A375 (cell line): Measurements from ENCODE around the gene ZBTB6. TPM values are rescaled to one million over a fixed set of nuclear protein-coding genes. Genes with fewer than 3 reads are reported as not detected.

Source experiments
- small RNA-seq: library from RNA; depleted of rRNA; stranded (forward); fragments of <200 nt; gene quantifications from one replicate; pipeline ENCODE3, GENCODE V24; 2014
- total RNA-seq: library from RNA; depleted of rRNA; stranded (reverse); fragments of >200 nt; shearing (Covaris generic); gene quantifications from 2 replicates; pipeline ENCODE4 v1.2.3, GENCODE V29; 2014; rRNA removed

Gene ZBTB6, protein sequence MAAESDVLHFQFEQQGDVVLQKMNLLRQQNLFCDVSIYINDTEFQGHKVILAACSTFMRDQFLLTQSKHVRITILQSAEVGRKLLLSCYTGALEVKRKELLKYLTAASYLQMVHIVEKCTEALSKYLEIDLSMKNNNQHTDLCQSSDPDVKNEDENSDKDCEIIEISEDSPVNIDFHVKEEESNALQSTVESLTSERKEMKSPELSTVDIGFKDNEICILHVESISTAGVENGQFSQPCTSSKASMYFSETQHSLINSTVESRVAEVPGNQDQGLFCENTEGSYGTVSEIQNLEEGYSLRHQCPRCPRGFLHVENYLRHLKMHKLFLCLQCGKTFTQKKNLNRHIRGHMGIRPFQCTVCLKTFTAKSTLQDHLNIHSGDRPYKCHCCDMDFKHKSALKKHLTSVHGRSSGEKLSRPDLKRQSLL
- total RNA-seq = 6.2 and 7.4 TPM in 2 replicates

DNA sequence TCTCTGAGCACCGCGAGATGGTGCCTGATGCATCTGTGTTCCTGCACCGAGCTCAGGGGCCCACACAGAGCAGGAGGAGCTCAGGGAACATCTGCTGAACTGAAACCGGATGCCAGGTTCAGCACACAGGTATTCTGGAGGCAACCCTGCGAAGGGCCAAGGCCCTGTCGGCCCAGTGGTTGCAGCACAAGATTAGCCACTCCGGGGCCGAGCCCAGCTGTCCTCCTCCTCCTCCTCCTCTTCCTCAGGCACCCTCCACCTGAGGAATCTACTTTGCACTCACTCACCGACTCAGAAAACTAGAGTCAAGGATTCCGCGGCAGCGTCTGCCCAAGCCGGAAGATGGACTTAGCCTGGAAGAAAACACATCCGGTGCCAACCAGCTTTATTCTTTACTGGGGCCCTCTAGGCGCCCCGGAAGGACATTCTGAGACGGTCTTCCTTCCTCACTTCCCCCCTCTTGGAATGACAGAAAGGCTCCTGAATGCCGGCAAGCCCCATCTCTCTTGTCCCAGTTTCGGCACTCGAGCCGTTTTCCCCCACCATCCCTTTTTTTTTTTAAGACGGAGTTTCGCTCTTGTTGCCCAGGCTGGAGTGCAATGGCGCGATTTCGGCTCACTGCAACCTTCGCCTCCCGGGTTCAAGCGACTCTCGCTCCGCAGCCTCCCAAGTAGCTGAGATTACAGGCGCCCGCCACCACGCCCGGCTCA lies at the start of gene ZBTB6:
Gene ZBTB6, minus strand, starts transcription at position 360 of the 710 bp plus-strand sequence. CDS start 1,251 bp downstream, outside the sequence.

DNA sequence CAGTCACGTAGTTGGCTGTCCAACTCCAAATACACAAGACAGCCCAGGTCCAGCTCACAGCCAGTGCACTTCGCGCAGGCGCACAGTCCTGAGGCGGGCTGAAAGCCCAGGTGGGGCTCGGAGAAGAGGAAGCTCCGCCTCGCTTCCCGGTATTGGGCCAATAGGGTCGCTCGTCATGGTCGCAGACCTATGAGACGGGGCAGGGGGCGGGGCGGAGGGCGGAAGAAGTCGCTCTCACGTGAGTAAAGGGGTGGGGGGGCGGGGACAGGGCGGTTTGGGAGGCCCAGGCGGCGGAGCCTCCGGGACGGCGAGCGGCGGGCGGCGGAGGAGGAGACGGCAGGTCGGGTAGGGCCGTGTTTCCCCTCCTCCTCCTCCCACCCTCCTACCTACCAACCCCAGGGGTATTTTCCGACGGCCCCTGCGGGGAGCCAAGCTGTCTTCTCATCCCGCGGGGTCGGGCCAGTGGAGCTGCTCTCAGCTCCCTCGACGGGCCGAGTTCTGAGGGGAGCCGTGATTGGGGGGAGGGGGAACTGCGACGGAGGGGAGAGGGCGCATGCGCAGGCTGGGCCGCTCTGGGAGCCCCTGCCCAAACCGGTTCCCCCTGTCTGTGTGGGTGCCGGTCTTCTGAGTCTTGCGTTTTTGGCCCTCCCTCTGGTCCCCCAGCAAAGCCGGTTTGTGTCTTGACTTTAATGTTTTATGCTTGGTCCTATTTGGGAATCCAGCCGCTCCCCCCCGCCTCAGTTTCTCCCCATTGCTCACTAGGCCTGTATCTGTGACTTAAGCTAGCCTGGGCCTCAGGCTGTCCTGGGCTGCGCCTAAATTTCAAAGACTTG lies 27.8 kb upstream of the ZBTB6 start, which contains the start of gene RABGAP1:
Gene RABGAP1, plus strand, starts transcription at position 272 of the 833 bp plus-strand sequence. CDS start 16,040 bp downstream, outside the sequence.

DNA sequence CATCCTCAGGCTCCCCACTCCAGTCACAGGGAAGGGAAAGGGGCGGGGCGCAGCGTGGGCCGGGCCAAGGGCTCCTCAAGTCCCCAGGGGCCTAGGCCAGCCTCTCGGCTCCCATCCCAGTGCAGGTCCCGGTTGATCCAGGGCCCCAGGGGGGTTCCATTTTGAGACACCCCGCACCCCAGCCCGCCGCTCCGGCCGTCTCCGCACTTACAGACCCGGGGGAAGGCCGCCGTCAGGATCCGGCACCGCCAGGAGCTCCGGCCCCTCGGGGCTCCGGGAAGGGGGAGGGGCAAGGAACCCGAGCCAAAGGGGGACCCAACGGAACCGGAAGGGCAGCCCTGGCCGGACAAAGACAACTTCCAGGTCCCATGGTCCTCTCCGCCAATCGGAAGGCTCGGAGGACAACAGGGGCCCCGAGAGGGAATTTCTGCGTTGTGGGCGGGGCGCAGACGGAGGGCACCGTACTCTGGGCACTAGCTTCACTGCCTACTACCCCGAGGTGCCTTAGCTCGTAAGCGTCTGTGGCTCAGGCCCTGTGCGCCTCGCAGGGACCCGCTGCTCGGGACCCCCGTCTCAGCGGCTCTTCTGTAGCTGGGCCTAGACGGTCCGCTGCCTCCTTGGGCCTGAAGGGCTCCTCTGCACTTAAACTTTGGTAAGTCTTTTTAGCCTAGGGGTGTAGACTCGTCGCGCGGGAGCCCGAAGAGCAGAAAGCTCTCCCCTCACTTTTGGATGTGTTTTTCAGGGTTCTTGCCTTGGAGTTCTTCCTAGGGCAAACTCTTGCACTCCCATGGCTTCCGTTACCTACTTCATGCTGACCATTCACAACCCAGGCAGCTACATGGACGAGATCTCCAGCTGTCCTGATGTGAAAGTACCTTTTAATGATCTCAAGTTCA lies 18.4 kb upstream of the ZBTB6 start, which contains the start of gene ZBTB26:
Gene ZBTB26, minus strand, starts transcription at position 287 of the 896 bp plus-strand sequence. CDS start 11,578 bp downstream, outside the sequence.

DNA sequence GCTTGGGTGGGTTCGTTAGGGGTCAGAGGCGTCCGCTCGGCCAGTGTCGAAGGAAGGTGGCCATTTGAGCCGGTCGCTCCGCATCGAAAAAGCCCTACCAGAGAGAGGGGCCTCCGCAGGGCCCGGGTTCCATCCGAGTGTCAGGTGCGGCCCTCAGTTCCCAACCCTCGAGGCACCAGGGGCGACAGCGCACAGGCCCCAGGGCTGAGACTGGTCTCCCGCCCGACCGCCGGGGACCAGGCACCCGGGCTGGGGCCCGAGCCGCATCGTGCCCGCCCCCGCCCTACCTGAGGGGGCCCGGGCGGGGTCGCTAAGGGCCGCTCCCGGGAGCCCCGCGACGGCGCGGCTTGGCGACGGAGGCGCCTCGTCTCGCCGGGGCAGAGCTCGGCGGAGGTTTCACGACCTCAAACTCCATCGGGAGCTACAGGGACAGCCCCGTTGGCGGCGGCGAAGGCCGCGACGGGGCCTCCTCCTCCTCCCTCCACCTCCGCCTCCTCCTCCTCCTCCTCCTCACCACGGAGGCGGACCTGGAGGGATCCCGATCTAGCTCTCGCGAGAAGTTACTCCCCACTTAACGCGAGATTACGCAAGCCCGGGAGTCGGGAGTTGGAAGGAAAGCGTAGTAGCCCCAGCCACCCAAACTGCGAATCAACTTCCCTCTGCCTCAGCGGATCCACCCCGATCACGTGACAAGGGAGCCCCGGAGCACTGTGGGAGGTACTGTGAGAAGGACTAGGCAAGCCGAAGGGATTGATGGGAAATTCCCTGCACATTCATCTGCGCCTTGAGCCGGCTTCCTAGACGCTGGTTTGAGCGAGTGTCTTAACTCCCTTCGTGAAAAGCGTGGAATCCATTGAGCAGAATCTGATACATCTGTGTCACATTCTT lies 8.1 kb downstream of the ZBTB6 start, which contains the start of gene RC3H2:
Gene RC3H2, minus strand, starts transcription at position 537 of the 888 bp plus-strand sequence. CDS start 7,850 bp downstream, outside the sequence.

Small RNA genes within 50 kb of the gene (small RNA-seq; reads per million reads assigned to genes)
- not detected for gene RNY1P15
- gene SNORD90 = 165 reads per million, percentile 97 among the genes with 10 or more reads in this experiment

Other genes with a start within 250 kb of the ZBTB6 start
- gene OR1L3, start 238.2 kb downstream of the ZBTB6 start, total RNA-seq = not detected in 2 replicates
- gene OR1L4, start 189.3 kb downstream of the ZBTB6 start, total RNA-seq = not detected in 2 replicates
- gene OR1L6, start 171.0 kb downstream of the ZBTB6 start, total RNA-seq = not detected in 2 replicates
- not detected in 2 replicates for gene OR5C1, start 124.4 kb downstream of the ZBTB6 start, total RNA-seq
- not detected in 2 replicates for gene OR1K1, start 113.2 kb downstream of the ZBTB6 start, total RNA-seq
- 14.6 and 18.4 TPM in 2 replicates for gene PDCL, start 84.7 kb downstream of the ZBTB6 start, total RNA-seq
- gene RC3H2, start 8.0 kb downstream of the ZBTB6 start, total RNA-seq = 27.8 and 34.4 TPM in 2 replicates
- gene ZBTB26, start 18.2 kb upstream of the ZBTB6 start, total RNA-seq = 3.1 and 3.3 TPM in 2 replicates
- 14.6 and 23.4 TPM in 2 replicates for gene RABGAP1, start 27.7 kb upstream of the ZBTB6 start, total RNA-seq
- 0.08 TPM in 1 of 2 replicates, not detected in the other for gene GPR21, start 120.3 kb upstream of the ZBTB6 start, total RNA-seq